Endothelial cell (in vitro differentiated cells): Measurements from ENCODE around the gene STRIP1. TPM values are rescaled to one million over a fixed set of nuclear protein-coding genes. Genes with fewer than 3 reads are reported as not detected.

Experiments
- DNase-seq: peaks from one replicate; pipeline ENCODE4 v3.0.0; 2021; ENCODE audit warnings: low spot score
- H3K27ac Mint-ChIP-seq: one replicate; pipeline ENCODE4 v1.8.0; 2021; ENCODE audit warnings: mixed read lengths, inconsistent platforms; ENCODE audit not compliant: unreplicated experiment
- H3K27me3 Mint-ChIP-seq: one replicate; pipeline ENCODE4 v1.8.0; 2021; ENCODE audit warnings: mild to moderate bottlenecking, moderate library complexity, mixed read lengths, inconsistent platforms; ENCODE audit not compliant: unreplicated experiment
- H3K36me3 Mint-ChIP-seq: one replicate; pipeline ENCODE4 v1.8.0; 2021; ENCODE audit warnings: mild to moderate bottlenecking, low read depth, mixed read lengths, inconsistent platforms; ENCODE audit not compliant: unreplicated experiment
- H3K4me1 Mint-ChIP-seq: one replicate; pipeline ENCODE4 v1.8.0; 2021; ENCODE audit warnings: mild to moderate bottlenecking, mixed read lengths, inconsistent platforms; ENCODE audit not compliant: unreplicated experiment
- H3K4me3 Mint-ChIP-seq: one replicate; pipeline ENCODE4 v1.8.0; 2021; ENCODE audit warnings: mild to moderate bottlenecking, mixed read lengths, inconsistent platforms; ENCODE audit not compliant: unreplicated experiment
- H3K9me3 Mint-ChIP-seq: one replicate; pipeline ENCODE4 v1.8.0; 2021; ENCODE audit warnings: mixed read lengths, inconsistent platforms; ENCODE audit not compliant: unreplicated experiment
- total RNA-seq: library from RNA; stranded (reverse); fragmentation: NEBNext Ultra II Directional; extraction: Animal tissue kit (Norgen Biotek cat#: 25700); gene quantifications from one replicate; pipeline ENCODE4 v1.2.1, GENCODE V29; 2021; ENCODE audit not compliant: unreplicated experiment
- TF ChIP-seq, protein P1 (sequence below): fragments of 200-600 bp; sonication (generic); IDR thresholded peaks from one replicate; pipeline ENCODE4 v1.5.0; 2021; ENCODE audit warnings: antibody characterized with exemption; ENCODE audit not compliant: unreplicated experiment

The STRIP1 gene
- total RNA-seq, 1 donor from 2014 or later = 65.0 TPM

DNA sequence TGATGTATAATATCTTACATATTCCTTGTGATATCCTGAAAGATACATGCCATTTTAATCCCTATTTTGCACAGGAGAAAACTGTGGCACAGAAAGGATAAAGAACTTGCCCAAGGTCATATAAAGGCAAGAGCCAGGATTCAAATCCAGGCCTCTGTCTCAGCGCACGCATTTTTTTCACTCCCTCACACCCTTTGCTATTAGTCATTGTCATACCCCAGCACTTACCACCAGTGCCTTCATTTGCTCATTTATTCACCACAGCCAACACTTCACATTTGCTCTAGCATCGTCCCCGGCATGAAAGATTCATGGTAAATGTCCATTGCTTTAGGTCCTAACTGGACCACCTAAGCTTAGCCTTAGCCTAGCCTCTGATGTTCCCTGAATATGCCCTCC, 21.9 kb downstream of the STRIP1 start:
- TF ChIP-seq, protein P1, sequence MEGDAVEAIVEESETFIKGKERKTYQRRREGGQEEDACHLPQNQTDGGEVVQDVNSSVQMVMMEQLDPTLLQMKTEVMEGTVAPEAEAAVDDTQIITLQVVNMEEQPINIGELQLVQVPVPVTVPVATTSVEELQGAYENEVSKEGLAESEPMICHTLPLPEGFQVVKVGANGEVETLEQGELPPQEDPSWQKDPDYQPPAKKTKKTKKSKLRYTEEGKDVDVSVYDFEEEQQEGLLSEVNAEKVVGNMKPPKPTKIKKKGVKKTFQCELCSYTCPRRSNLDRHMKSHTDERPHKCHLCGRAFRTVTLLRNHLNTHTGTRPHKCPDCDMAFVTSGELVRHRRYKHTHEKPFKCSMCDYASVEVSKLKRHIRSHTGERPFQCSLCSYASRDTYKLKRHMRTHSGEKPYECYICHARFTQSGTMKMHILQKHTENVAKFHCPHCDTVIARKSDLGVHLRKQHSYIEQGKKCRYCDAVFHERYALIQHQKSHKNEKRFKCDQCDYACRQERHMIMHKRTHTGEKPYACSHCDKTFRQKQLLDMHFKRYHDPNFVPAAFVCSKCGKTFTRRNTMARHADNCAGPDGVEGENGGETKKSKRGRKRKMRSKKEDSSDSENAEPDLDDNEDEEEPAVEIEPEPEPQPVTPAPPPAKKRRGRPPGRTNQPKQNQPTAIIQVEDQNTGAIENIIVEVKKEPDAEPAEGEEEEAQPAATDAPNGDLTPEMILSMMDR = no peak
- no peak for DNase-seq
- Mint-ChIP-seq H3K27me3 (peaks cover 12% of the 10 kb centered on the region), H3K4me3 (peak overlapping the region; percentile 72), H3K36me3 (peaks cover 49% of the 10 kb centered on the region), H3K9me3 (no peaks in the 10 kb centered on the region), H3K4me1 (peaks cover 46% of the 10 kb centered on the region), H3K27ac (no peak overlapping the region)

DNA sequence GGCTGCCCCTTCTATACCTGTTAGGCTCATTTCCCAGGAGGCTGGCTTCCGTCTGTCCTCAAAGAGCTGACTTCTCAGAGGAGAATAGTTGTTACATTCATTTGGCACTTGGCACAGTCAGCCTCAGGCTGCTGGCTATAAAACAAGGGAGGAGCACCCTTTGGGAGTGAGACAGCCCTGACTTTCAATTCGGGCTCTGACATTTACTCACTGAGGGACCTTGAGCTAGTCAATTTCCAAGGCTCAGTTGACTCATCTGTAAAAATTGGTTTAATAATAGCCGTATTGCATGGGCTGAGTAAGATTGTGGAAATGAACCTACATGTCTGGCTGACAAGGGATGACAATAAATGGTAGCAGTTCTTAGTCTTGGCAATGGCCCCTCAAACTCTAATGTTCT, 22.4 kb downstream of the STRIP1 start:
- Mint-ChIP-seq H3K27me3 (peaks cover 12% of the 10 kb centered on the region), H3K4me3 (no peak overlapping the region), H3K4me1 (peaks cover 50% of the 10 kb centered on the region), H3K36me3 (peaks cover 49% of the 10 kb centered on the region), H3K9me3 (no peaks in the 10 kb centered on the region), H3K27ac (no peak overlapping the region)
- no peak for DNase-seq
- TF ChIP-seq, protein P1 = no peak

DNA sequence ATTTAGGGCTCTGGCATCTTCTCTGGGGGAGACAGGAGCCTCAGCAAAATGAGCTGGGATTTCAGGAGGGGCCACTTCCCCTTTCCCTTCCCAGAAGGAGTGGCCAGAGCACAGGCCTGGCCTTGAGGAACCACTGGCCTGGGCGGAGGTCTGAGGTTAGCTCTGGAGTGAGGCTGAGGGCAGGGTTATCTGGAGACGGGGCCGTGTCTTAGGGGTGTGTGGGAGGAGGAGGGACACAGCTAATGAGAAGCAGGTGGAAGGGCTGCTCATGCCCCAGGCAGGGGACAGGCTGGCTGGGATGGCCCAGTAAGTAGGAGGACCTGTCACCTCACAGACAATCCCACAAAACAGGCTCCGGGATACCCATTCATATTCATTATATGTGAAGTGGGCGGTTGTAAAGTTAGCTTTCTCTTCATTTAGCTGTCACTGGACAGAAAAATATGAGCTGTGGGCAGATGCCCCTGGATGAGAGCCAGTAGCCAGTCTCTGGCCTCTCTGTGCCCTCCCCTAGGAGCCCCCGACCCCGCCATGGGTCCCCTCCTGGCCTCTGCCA, 23.6 kb downstream of the STRIP1 start:
- Mint-ChIP-seq H3K27me3 (peaks cover 14% of the 10 kb centered on the region), H3K27ac (no peak overlapping the region), H3K4me3 (no peak overlapping the region), H3K4me1 (peaks cover 60% of the 10 kb centered on the region), H3K9me3 (no peaks in the 10 kb centered on the region), H3K36me3 (peaks cover 46% of the 10 kb centered on the region)
- DNase-seq = no peak
- TF ChIP-seq, protein P1 = no peak

DNA sequence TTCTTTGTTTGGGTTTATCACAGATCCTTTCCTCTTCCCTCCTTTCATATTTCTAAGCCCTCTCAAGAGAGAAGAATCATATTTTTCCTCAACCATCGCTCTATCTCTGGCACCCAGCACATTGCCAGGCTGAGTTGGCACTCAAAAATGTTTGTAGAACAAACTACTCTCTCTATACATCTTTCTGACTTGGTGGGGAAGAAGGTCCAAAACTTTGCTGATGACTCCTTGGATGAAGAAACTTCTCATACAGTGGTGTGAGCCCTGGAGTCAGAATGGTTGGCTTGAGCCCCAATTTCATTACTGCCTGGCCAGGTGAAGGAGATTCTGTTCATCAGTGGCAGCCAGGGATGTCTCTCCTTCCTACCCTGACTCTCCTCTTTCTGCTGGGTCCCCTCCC, 24.2 kb downstream of the STRIP1 start:
- TF ChIP-seq, protein P1 = no peak
- Mint-ChIP-seq H3K27me3 (peaks cover 12% of the 10 kb centered on the region), H3K4me1 (peaks cover 62% of the 10 kb centered on the region), H3K9me3 (no peaks in the 10 kb centered on the region), H3K36me3 (peaks cover 46% of the 10 kb centered on the region), H3K4me3 (peak overlapping the region; percentile 1), H3K27ac (peak overlapping the region; percentile 62)
- no peak for DNase-seq

GRCh38 chr1:110059133-110059863, 24.9 kb downstream of the STRIP1 start:
- H3K4me1 Mint-ChIP-seq = peaks cover 61% of the 10 kb centered on the region
- TF ChIP-seq, protein P1 = no peak
- H3K9me3 Mint-ChIP-seq = no peaks in the 10 kb centered on the region
- peaks cover 40% of the 10 kb centered on the region for H3K36me3 Mint-ChIP-seq
- no peak overlapping the region for H3K4me3 Mint-ChIP-seq
- peak overlapping the region; percentile 67 for H3K27ac Mint-ChIP-seq
- no peak for DNase-seq
- peaks cover 12% of the 10 kb centered on the region for H3K27me3 Mint-ChIP-seq
